ENCODE measurements around the gene FAM181B. TPM values are rescaled to one million over a fixed set of nuclear protein-coding genes. Genes with fewer than 3 reads are reported as not detected.
A peak's percentile ranks its signal among the peaks of the same experiment; 100 is the strongest.

FAM181B gene
- total RNA-seq, 4 donors from 2014 or later, result 0.55 to 0.64 TPM; not detected in 2

- Histone ChIP-seq H3K27me3 (no peaks in the 10 kb centered on the region), H3K4me3 (no peak overlapping the region), H3K4me1 (peaks cover 0 to 6% (median 0%) of the 10 kb centered on the region in 4 donors), H3K9me3 (no peaks in the 10 kb centered on the region), H3K36me3 (no peaks in the 10 kb centered on the region), H3K27ac (no peak overlapping the region)
- DNase-seq, result peak; percentile 39
- WGBS, 2 donors (ENCODE audit: low coverage in 1 of 2), result 53 to 56% methylated on average over 7 to 11 of the region's 11 CpGs
- in situ Hi-C loops (cut with MboI; ENCODE audit: low pct_ligation_motif_present in 1 of 4, low pct_unique_long_range_greater_than_20kb in 1 of 4, low sequenced_read_pairs in 3 of 4) (no loop called here), intact Hi-C loops (cut with DNase I; ENCODE audit: low total_unique reads) (no loop called here)
- TF ChIP-seq POLR2AphosphoS5 (IDR thresholded peaks at IDR 0.05) (no peak), CTCF (IDR thresholded peaks at IDR 0.05) (no peak), POLR2A (IDR thresholded peaks at IDR 0.05) (no peak), EP300 (IDR thresholded peaks at IDR 0.05; ENCODE audit: low read depth) (no peak)
These were observed 31.9 kb upstream of the FAM181B start for GRCh38 chr11:82765466-82766034.

GRCh38 chr11:82763167-82763566 lies 29.5 kb upstream of the FAM181B start:
- intact Hi-C loops (cut with DNase I; ENCODE audit: low total_unique reads), result loop anchor here (5.0 kb wide), 1 partner anchor 154 kb away; no protein-coding TSS in a partner anchor

DNA sequence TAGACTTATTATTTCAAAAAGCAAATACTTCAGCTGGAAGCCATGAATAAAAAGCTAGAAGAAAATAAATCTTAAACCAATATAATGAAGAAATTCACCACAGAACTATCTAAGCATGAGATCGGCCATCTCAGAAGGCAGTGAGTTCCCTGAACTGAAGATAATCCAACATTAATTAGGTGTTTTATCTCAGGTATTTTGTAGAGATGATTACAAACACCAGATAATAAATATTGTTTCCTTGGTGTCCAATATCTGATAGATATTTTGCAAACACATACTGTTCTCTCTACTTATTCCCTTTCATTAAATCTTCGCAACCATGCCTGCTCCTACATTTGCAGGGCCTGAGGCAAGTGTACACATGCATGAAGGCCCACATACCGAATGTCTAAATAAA lies 26.0 kb upstream of the FAM181B start:
- Histone ChIP-seq H3K27ac (no peak overlapping the region), H3K36me3 (no peaks in the 10 kb centered on the region), H3K27me3 (no peaks in the 10 kb centered on the region), H3K4me3 (no peak overlapping the region), H3K4me1 (no peaks in the 10 kb centered on the region), H3K9me3 (no peaks in the 10 kb centered on the region)
- TF ChIP-seq POLR2A (IDR thresholded peaks at IDR 0.05) (no peak), EP300 (IDR thresholded peaks at IDR 0.05; ENCODE audit: low read depth) (no peak), POLR2AphosphoS5 (IDR thresholded peaks at IDR 0.05) (no peak), CTCF (IDR thresholded peaks at IDR 0.05) (no peak)
- in situ Hi-C loops (cut with MboI; ENCODE audit: low pct_ligation_motif_present in 1 of 4, low pct_unique_long_range_greater_than_20kb in 1 of 4, low sequenced_read_pairs in 3 of 4) (no loop called here), intact Hi-C loops (cut with DNase I; ENCODE audit: low total_unique reads) (loop anchor here (5.0 kb wide), 1 partner anchor 158 kb away; no protein-coding TSS in a partner anchor)
- DNase-seq, result no peak
- 90 to 94% methylated on average over 3 of the region's 3 CpGs for WGBS, 2 donors (ENCODE audit: low coverage in 1 of 2)

More at GRCh38 chr11:82763167-82763566, 29.5 kb upstream of the FAM181B start:
- TF ChIP-seq EP300 (IDR thresholded peaks at IDR 0.05; ENCODE audit: low read depth), result no peak
- no peak for TF ChIP-seq POLR2AphosphoS5 (IDR thresholded peaks at IDR 0.05)
- no peak for TF ChIP-seq POLR2A (IDR thresholded peaks at IDR 0.05)
- TF ChIP-seq CTCF (IDR thresholded peaks at IDR 0.05), result no peak
- no peak for DNase-seq
- Histone ChIP-seq H3K4me3 (no peak overlapping the region), H3K4me1 (peaks cover 0 to 6% (median 0%) of the 10 kb centered on the region in 4 donors), H3K27ac (no peak overlapping the region), H3K36me3 (no peaks in the 10 kb centered on the region), H3K27me3 (no peaks in the 10 kb centered on the region), H3K9me3 (no peaks in the 10 kb centered on the region)
- in situ Hi-C loops (cut with MboI; ENCODE audit: low pct_ligation_motif_present in 1 of 4, low pct_unique_long_range_greater_than_20kb in 1 of 4, low sequenced_read_pairs in 3 of 4), result no loop called here
- 60 to 65% methylated on average over 1 of the region's 1 CpG for whole genome bisulfite sequencing, 2 donors (ENCODE audit: low coverage in 1 of 2)

DNA sequence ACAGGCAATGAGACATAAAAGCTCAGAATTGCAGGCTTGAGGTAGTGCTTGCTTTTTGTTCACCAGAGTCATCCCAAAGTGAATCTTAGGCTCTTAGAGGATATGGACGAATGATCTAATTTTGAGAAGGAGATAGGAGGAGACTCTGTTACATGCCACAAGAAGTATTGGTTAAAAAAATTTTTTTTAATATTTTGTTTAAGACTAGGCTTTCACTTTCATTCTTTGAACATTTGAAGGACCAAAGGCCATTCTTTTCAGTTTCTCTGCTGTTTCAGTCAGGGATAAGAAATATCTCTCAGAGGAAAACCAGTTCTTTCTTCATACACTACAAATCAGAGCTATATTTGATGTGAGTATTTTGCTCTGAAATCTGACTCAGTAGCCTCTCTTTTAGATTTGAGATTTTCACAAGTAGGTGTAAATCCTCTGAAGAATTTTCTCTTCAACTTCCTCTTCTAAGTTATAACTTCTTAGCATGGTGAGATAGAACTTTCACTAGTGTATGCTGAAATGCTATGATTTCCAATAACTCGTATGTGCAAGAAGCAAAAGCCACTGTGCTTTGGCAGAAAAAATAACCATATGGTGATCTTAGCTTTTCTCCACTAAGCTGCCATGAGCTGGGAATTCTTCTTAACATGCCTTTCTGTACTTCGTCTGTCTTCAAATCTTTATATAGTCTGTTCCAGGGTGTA lies 24.1 kb upstream of the FAM181B start:
- in situ Hi-C loops (cut with MboI; ENCODE audit: low pct_ligation_motif_present in 1 of 4, low pct_unique_long_range_greater_than_20kb in 1 of 4, low sequenced_read_pairs in 3 of 4), result no loop called here
- no peaks in the 10 kb centered on the region for H3K36me3 ChIP-seq
- TF ChIP-seq POLR2A (IDR thresholded peaks at IDR 0.05) (no peak), POLR2AphosphoS5 (IDR thresholded peaks at IDR 0.05) (no peak), EP300 (IDR thresholded peaks at IDR 0.05; ENCODE audit: low read depth) (no peak), CTCF (IDR thresholded peaks at IDR 0.05) (no peak)
- no peak for DNase-seq
- no peaks in the 10 kb centered on the region for H3K4me1 ChIP-seq
- 60 to 64% methylated on average over 3 of the region's 3 CpGs for WGBS, 2 donors (ENCODE audit: low coverage in 1 of 2)
- H3K27me3 ChIP-seq, result no peaks in the 10 kb centered on the region
- H3K4me3 ChIP-seq, result no peak overlapping the region
- H3K27ac ChIP-seq, result no peak overlapping the region
- H3K9me3 ChIP-seq, result no peaks in the 10 kb centered on the region
- intact Hi-C loops (cut with DNase I; ENCODE audit: low total_unique reads), result no loop called here
